IMR-90 (cell line): ENCODE results near the gene ZFR.

Experiments
- CEBPB ChIP-seq: IDR thresholded peaks from 2 replicates; pipeline ENCODE4 v1.6.1; 2012; ENCODE audit warnings: low read depth, low read length, improper control_type of control experiment
- POLR2A ChIP-seq: IDR thresholded peaks from 2 replicates; pipeline ENCODE4 v1.6.1; 2012; ENCODE audit warnings: mild to moderate bottlenecking, low read depth, low read length
- RAD21 ChIP-seq: IDR thresholded peaks from 2 replicates; pipeline ENCODE4 v1.6.1; 2012; ENCODE audit warnings: low read length, improper control_type of control experiment
- RCOR1 ChIP-seq: IDR thresholded peaks from 2 replicates; pipeline ENCODE4 v1.6.1; 2012; ENCODE audit warnings: mild to moderate bottlenecking, low read length, improper control_type of control experiment; ENCODE audit not compliant: insufficient replicate concordance
- RFX5 ChIP-seq: IDR thresholded peaks from 2 replicates; pipeline ENCODE4 v1.8.0; 2012; ENCODE audit warnings: low read depth, mild to moderate bottlenecking, low read length, moderate library complexity
- SMC3 ChIP-seq: fragments of 150-350 bp; IDR thresholded peaks from 2 replicates; pipeline ENCODE4 v1.6.1; 2016; ENCODE audit warnings: low read depth, mild to moderate bottlenecking, antibody characterized with exemption, low read length, moderate library complexity
- TF ChIP-seq, protein P1 (sequence below): conservative IDR thresholded peaks from 2 replicates; pipeline ENCODE4 v1.5.1; 2012; ENCODE audit warnings: mild to moderate bottlenecking, low read depth, low read length, improper control_type of control experiment
- TF ChIP-seq, protein P2 (sequence below): fragments of 150-350 bp; IDR thresholded peaks from 2 replicates; pipeline ENCODE4 v1.6.1; 2016; ENCODE audit warnings: low read depth, mild to moderate bottlenecking, low read length, moderate library complexity, borderline replicate concordance

DNA sequence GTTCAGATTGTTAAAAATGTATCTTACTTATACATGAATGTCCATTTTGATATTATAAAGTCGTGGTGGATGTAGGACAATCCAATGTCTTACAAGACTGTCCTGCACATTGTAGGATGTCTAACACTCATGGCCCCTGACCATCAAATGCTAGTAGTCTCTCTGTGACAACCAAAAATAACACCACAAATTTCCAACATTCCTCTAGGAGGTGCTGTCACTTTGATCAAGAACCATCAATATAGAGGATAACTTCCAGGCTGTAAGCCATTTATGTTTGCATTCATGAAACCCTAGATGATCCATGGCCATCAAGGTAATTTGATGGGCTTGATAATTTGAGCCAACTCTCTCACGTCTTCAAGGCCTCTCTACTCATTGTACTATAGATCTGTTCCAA, 20.5 kb upstream of the ZFR start:
- TF ChIP-seq, protein P1, sequence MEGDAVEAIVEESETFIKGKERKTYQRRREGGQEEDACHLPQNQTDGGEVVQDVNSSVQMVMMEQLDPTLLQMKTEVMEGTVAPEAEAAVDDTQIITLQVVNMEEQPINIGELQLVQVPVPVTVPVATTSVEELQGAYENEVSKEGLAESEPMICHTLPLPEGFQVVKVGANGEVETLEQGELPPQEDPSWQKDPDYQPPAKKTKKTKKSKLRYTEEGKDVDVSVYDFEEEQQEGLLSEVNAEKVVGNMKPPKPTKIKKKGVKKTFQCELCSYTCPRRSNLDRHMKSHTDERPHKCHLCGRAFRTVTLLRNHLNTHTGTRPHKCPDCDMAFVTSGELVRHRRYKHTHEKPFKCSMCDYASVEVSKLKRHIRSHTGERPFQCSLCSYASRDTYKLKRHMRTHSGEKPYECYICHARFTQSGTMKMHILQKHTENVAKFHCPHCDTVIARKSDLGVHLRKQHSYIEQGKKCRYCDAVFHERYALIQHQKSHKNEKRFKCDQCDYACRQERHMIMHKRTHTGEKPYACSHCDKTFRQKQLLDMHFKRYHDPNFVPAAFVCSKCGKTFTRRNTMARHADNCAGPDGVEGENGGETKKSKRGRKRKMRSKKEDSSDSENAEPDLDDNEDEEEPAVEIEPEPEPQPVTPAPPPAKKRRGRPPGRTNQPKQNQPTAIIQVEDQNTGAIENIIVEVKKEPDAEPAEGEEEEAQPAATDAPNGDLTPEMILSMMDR = no peak
- TF ChIP-seq POLR2A (no peak), RFX5 (no peak), CEBPB (no peak), RCOR1 (no peak), RAD21 (no peak), SMC3 (no peak)
- TF ChIP-seq, protein P2, sequence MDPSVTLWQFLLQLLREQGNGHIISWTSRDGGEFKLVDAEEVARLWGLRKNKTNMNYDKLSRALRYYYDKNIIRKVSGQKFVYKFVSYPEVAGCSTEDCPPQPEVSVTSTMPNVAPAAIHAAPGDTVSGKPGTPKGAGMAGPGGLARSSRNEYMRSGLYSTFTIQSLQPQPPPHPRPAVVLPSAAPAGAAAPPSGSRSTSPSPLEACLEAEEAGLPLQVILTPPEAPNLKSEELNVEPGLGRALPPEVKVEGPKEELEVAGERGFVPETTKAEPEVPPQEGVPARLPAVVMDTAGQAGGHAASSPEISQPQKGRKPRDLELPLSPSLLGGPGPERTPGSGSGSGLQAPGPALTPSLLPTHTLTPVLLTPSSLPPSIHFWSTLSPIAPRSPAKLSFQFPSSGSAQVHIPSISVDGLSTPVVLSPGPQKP = no peak
